ENCODE measurements around the gene DGCR8. TPM values are rescaled to one million over a fixed set of nuclear protein-coding genes. Genes with fewer than 3 reads are reported as not detected.

DGCR8 gene
- total RNA-seq, 1 experiment from 2014 or later, result 34.7 TPM

- Histone ChIP-seq H3K4me1 (replicated peaks; ENCODE audit: insufficient read depth) (no peaks in the 10 kb centered on the region), H3K4me2 (no peak overlapping the region), H3K9me3 (ENCODE audit: insufficient read depth, low read depth) (no peaks in the 10 kb centered on the region), H3K27me3 (ENCODE audit: insufficient read depth, low read depth) (no peaks in the 10 kb centered on the region), H3K27ac (no peak overlapping the region), H3K79me2 (ENCODE audit: low read depth) (no peaks in the 10 kb centered on the region), H3K9me2 (ENCODE audit: insufficient read depth) (no peaks in the 10 kb centered on the region), H4K20me1 (ENCODE audit: insufficient read depth) (no peaks in the 10 kb centered on the region), H2AFZ (no peak overlapping the region), H3F3A (ENCODE audit: insufficient read depth, low read depth) (no peaks in the 10 kb centered on the region), H3K4me3 (no peak overlapping the region), H3K36me3 (ENCODE audit: low read depth) (peaks cover 1% of the 10 kb centered on the region; the same call in 1 of the 2 replicates)
- no TSS peak for BruUV-seq (replicated peaks)
- POLR2A ChIA-PET (ENCODE audit: unreplicated experiment), result interaction anchor here (0.6 kb wide), 1 partner anchor 26 kb away, joined by 4 read pairs; no protein-coding TSS in a partner anchor
- TF ChIP-seq, protein P1, sequence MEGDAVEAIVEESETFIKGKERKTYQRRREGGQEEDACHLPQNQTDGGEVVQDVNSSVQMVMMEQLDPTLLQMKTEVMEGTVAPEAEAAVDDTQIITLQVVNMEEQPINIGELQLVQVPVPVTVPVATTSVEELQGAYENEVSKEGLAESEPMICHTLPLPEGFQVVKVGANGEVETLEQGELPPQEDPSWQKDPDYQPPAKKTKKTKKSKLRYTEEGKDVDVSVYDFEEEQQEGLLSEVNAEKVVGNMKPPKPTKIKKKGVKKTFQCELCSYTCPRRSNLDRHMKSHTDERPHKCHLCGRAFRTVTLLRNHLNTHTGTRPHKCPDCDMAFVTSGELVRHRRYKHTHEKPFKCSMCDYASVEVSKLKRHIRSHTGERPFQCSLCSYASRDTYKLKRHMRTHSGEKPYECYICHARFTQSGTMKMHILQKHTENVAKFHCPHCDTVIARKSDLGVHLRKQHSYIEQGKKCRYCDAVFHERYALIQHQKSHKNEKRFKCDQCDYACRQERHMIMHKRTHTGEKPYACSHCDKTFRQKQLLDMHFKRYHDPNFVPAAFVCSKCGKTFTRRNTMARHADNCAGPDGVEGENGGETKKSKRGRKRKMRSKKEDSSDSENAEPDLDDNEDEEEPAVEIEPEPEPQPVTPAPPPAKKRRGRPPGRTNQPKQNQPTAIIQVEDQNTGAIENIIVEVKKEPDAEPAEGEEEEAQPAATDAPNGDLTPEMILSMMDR (conservative IDR thresholded peaks at IDR 0.05), result no peak
- no peak for TF ChIP-seq EZH2 (IDR thresholded peaks at IDR 0.05; ENCODE audit: low read depth)
- intact Hi-C loops (cut with micrococcal nuclease; ENCODE audit: unreplicated experiment), result no loop called here
- CTCF ChIA-PET, result no interaction called here
- no peak for DNase-seq
These were observed 21.6 kb downstream of the DGCR8 start for GRCh38 chr22:20101638-20102037.

DNA sequence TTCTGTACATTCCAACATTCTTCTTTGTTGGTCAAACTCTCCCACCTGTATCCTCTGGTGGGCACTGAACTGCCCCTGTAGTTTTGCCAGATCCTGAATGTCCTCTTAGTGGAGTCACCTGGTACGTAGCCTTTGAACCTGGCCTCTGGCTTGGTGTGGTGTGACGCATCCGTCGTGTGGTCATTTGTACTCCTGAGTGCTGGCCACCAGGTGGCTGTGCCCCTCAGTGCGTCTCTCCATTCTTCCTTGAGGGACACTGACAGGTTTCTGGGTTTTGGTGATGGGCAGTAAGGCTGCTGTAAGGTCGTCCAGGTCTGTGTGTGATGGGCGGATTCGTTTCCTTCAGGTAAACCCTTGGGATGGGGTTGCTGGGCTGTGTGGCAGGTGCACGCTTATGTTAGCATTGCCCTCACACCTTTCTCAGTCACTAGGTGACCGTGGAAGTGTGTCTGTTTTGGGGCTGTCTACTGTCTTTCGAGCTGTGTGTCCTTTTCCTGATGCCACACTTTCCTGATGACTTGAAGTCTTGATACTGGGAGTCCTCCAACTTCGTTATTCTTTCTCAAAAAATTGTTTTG lies 22.3 kb downstream of the DGCR8 start:
- Histone ChIP-seq H3K4me3 (no peak overlapping the region), H3K27ac (no peak overlapping the region), H3K4me2 (no peak overlapping the region), H3K36me3 (ENCODE audit: low read depth) (no peaks in the 10 kb centered on the region), H4K20me1 (ENCODE audit: insufficient read depth) (no peaks in the 10 kb centered on the region), H2AFZ (no peak overlapping the region), H3F3A (ENCODE audit: insufficient read depth, low read depth) (no peaks in the 10 kb centered on the region), H3K79me2 (ENCODE audit: low read depth) (no peaks in the 10 kb centered on the region), H3K9me2 (ENCODE audit: insufficient read depth) (no peaks in the 10 kb centered on the region), H3K27me3 (ENCODE audit: insufficient read depth, low read depth) (no peaks in the 10 kb centered on the region), H3K4me1 (replicated peaks; ENCODE audit: insufficient read depth) (no peaks in the 10 kb centered on the region), H3K9me3 (ENCODE audit: insufficient read depth, low read depth) (no peaks in the 10 kb centered on the region)
- no TSS peak for BruUV-seq (replicated peaks)
- CTCF ChIA-PET, result no interaction called here
- POLR2A ChIA-PET (ENCODE audit: unreplicated experiment), result no interaction called here
- TF ChIP-seq, protein P1 (conservative IDR thresholded peaks at IDR 0.05), result no peak
- no peak for TF ChIP-seq EZH2 (IDR thresholded peaks at IDR 0.05; ENCODE audit: low read depth)
- intact Hi-C loops (cut with micrococcal nuclease; ENCODE audit: unreplicated experiment), result no loop called here
- no peak for DNase-seq

DNA sequence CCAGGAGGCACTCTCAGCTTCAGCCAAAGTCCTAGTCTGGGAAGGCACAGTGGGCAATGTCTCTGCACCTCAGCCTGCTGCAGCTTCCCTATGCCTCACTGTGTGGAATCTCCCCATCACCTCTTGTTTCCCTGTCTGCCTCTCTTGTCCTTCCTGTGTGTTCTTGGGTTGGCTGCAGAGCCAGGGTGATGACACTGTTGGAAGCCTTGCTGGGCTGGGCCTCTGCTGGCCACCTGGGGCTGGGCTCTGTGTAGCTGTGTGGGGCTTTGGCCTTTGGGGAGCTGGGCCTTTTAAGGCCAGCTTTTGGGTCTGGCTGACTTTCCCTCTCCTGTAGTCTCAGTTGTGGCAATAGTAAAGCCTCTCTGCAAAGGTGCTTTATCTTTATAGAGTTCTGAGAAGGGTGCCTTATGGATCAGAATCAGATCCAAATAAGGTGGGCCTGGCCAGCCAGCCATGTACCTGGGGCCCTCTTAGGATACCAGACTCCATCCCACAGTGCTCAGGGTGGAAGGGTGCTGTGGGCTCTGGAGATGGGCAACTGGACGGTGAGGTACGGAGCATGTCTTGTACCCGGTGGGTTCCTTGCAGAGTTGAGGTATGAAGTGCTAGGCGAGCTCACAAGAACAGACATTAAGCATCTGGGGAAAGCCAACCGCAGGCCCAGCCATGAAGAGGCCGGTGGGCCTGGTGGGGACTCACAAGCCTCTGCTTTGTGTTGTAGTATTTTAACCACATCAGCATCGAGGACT lies 25.6 kb downstream of the DGCR8 start:
- Histone ChIP-seq H3K36me3 (ENCODE audit: low read depth) (no peaks in the 10 kb centered on the region), H3K27me3 (ENCODE audit: insufficient read depth, low read depth) (no peaks in the 10 kb centered on the region), H3K79me2 (ENCODE audit: low read depth) (no peaks in the 10 kb centered on the region), H3K9me2 (ENCODE audit: insufficient read depth) (no peaks in the 10 kb centered on the region), H4K20me1 (ENCODE audit: insufficient read depth) (no peaks in the 10 kb centered on the region), H3K4me2 (no peak overlapping the region), H3K9me3 (ENCODE audit: insufficient read depth, low read depth) (no peaks in the 10 kb centered on the region), H3K4me1 (replicated peaks; ENCODE audit: insufficient read depth) (no peaks in the 10 kb centered on the region), H2AFZ (no peak overlapping the region), H3K27ac (no peak overlapping the region), H3K4me3 (no peak overlapping the region), H3F3A (ENCODE audit: insufficient read depth, low read depth) (peaks cover 8% of the 10 kb centered on the region; the same call in 1 of the 2 replicates)
- DNase-seq, result no peak
- TF ChIP-seq, protein P1 (conservative IDR thresholded peaks at IDR 0.05), result no peak
- no peak for TF ChIP-seq EZH2 (IDR thresholded peaks at IDR 0.05; ENCODE audit: low read depth)
- intact Hi-C loops (cut with micrococcal nuclease; ENCODE audit: unreplicated experiment), result no loop called here
- ChIA-PET CTCF (no interaction called here), POLR2A (ENCODE audit: unreplicated experiment) (no interaction called here)
- BruUV-seq (replicated peaks), result no TSS peak

Measured in PC-9 (cell line).